Trophoblast cell (in vitro differentiated cells and primary cell): ENCODE measurements around the gene TCP11L1.

Experiments used
- DNase-seq, 2 donors: peaks; one replicate each; pipeline ENCODE4 v3.0.0-alpha.2; 2016
- H2AFZ ChIP-seq: 2 replicates; pipeline ENCODE4 v1.6.1; 2013; ENCODE audit warnings: low read length, moderate library complexity, mild to moderate bottlenecking; ENCODE audit not compliant: insufficient read depth, poor library complexity
- H2AK5ac ChIP-seq: 2 replicates; pipeline ENCODE4 v1.6.1; 2013; ENCODE audit warnings: mild to moderate bottlenecking, low read length
- H2BK120ac ChIP-seq: 2 replicates; pipeline ENCODE4 v1.6.1; 2013; ENCODE audit warnings: low read length, mild to moderate bottlenecking, moderate library complexity; ENCODE audit not compliant: insufficient read depth, poor library complexity
- H2BK12ac ChIP-seq: 2 replicates; pipeline ENCODE4 v1.6.1; 2013; ENCODE audit warnings: mild to moderate bottlenecking, low read length, moderate library complexity
- H2BK5ac ChIP-seq: 2 replicates; pipeline ENCODE4 v1.6.1; 2013; ENCODE audit warnings: low read length, low read depth, moderate library complexity, mild to moderate bottlenecking; ENCODE audit not compliant: poor library complexity
- H3K14ac ChIP-seq: 2 replicates; pipeline ENCODE4 v1.6.1; 2013; ENCODE audit warnings: mild to moderate bottlenecking, low read length
- H3K18ac ChIP-seq: 2 replicates; pipeline ENCODE4 v1.6.1; 2013; ENCODE audit warnings: mild to moderate bottlenecking, low read length
- H3K23ac ChIP-seq: 2 replicates; pipeline ENCODE4 v1.6.1; 2013; ENCODE audit warnings: low read length
- H3K27ac ChIP-seq: 2 replicates; pipeline ENCODE4 v1.5.1; 2013; ENCODE audit warnings: low read depth, mild to moderate bottlenecking, inconsistent platforms, low read length, moderate library complexity
- H3K27me3 ChIP-seq: 2 replicates; pipeline ENCODE4 v1.6.1; 2013; ENCODE audit warnings: inconsistent platforms, mild to moderate bottlenecking, low read length, moderate library complexity; ENCODE audit not compliant: insufficient read depth
- H3K36me3 ChIP-seq, 2 experiments: 1 replicate in 1 of 2; 2 replicates in 1 of 2; pipeline ENCODE4 v1.6.1; 2013; ENCODE audit warnings: low read length in 2 of 2, mild to moderate bottlenecking in 2 of 2, moderate library complexity in 1 of 2; ENCODE audit not compliant: insufficient read depth in 2 of 2, control insufficient read depth in 1 of 2
- H3K4ac ChIP-seq: 2 replicates; pipeline ENCODE4 v1.6.1; 2013; ENCODE audit warnings: low read depth, mild to moderate bottlenecking, low read length, moderate library complexity
- H3K4me1 ChIP-seq, 2 experiments: 1 replicate in 1 of 2; 2 replicates in 1 of 2; pipeline ENCODE4 v1.6.1; 2013; ENCODE audit warnings: low read length in 2 of 2, mild to moderate bottlenecking in 2 of 2, moderate library complexity in 1 of 2; ENCODE audit not compliant: insufficient read depth in 2 of 2, control insufficient read depth in 1 of 2
- H3K4me2 ChIP-seq: 2 replicates; pipeline ENCODE4 v1.6.1; 2013; ENCODE audit warnings: inconsistent platforms, mild to moderate bottlenecking, low read length, moderate library complexity
- H3K4me3 ChIP-seq: 2 replicates; pipeline ENCODE4 v1.5.1; 2013; ENCODE audit warnings: mild to moderate bottlenecking, low read depth, low read length, inconsistent platforms
- H3K79me1 ChIP-seq: one replicate; pipeline ENCODE4 v1.6.1; 2013; ENCODE audit warnings: low read length
- H3K79me2 ChIP-seq: 2 replicates; pipeline ENCODE4 v1.6.1; 2013; ENCODE audit warnings: low read length, mild to moderate bottlenecking; ENCODE audit not compliant: control insufficient read depth, insufficient read depth, poor library complexity
- H3K9ac ChIP-seq: 2 replicates; pipeline ENCODE4 v1.6.1; 2013; ENCODE audit warnings: mild to moderate bottlenecking, low read length
- H3K9me3 ChIP-seq: 2 replicates; pipeline ENCODE4 v1.6.1; 2013; ENCODE audit warnings: low read depth, mild to moderate bottlenecking, control low read depth, inconsistent platforms, low read length; ENCODE audit not compliant: insufficient read depth
- H4K12ac ChIP-seq: 2 replicates; pipeline ENCODE4 v1.6.1; 2013; ENCODE audit warnings: low read depth, mild to moderate bottlenecking, low read length, moderate library complexity
- H4K8ac ChIP-seq: 2 replicates; pipeline ENCODE4 v1.6.1; 2013; ENCODE audit warnings: low read depth, mild to moderate bottlenecking, low read length, moderate library complexity
- H4K91ac ChIP-seq: one replicate; pipeline ENCODE4 v1.6.1; 2013; ENCODE audit warnings: low read depth, mild to moderate bottlenecking, low read length, moderate library complexity
- WGBS: extraction: QIAGEN DNeasy Blood & Tissue Kit; methylation state at CpG from one replicate; pipeline ENCODE4 v1.1.7; 2013; ENCODE audit warnings: missing lambda C conversion rate; ENCODE audit not compliant: insufficient read length, insufficient coverage; ENCODE audit errors: extremely low coverage; 5-methylcytosine and 5-hydroxymethylcytosine counted together

TCP11L1 gene

GRCh38 chr11:33021937-33022336 is 17.4 kb upstream of the TCP11L1 start:
- H2AK5ac ChIP-seq, result no peak overlapping the region

GRCh38 chr11:33025339-33025722 is 14.0 kb upstream of the TCP11L1 start:
- no peak for DNase-seq
- no peak overlapping the region for H3K9ac ChIP-seq
- no peak overlapping the region for H3K4ac ChIP-seq
- no peak overlapping the region for H4K12ac ChIP-seq
- H2BK12ac ChIP-seq, result no peak overlapping the region
- no CpG with 5 or more reads among the region's 3 CpGs for WGBS
- H2AK5ac ChIP-seq, result no peak overlapping the region
- H3K27me3 ChIP-seq, result no peaks in the 10 kb centered on the region
- no peaks in the 10 kb centered on the region for H3K79me2 ChIP-seq
- H2BK5ac ChIP-seq, result no peak overlapping the region
- no peak overlapping the region for H4K91ac ChIP-seq
- H2AFZ ChIP-seq, result no peak overlapping the region
- no peak overlapping the region for H3K18ac ChIP-seq
- no peaks in the 10 kb centered on the region for H3K9me3 ChIP-seq
- H3K36me3 ChIP-seq, result no peaks in the 10 kb centered on the region
- no peak overlapping the region for H3K14ac ChIP-seq
- H2BK120ac ChIP-seq, result no peak overlapping the region
- no peak overlapping the region for H3K27ac ChIP-seq
- no peaks in the 10 kb centered on the region for H3K4me1 ChIP-seq
- no peak overlapping the region for H3K4me3 ChIP-seq
- no peak overlapping the region for H4K8ac ChIP-seq
- H3K23ac ChIP-seq, result no peak overlapping the region
- no peak overlapping the region for H3K4me2 ChIP-seq
- no peaks in the 10 kb centered on the region for H3K79me1 ChIP-seq

More at GRCh38 chr11:33021937-33022336, 17.4 kb upstream of the TCP11L1 start:
- no peak overlapping the region for H4K12ac ChIP-seq
- no peaks in the 10 kb centered on the region for H3K27me3 ChIP-seq
- H3K18ac ChIP-seq, result no peak overlapping the region
- no peak overlapping the region for H3K14ac ChIP-seq
- no CpG with 5 or more reads among the region's 1 CpG for WGBS
- H2BK5ac ChIP-seq, result no peak overlapping the region
- no peak overlapping the region for H3K4me2 ChIP-seq
- H2BK12ac ChIP-seq, result no peak overlapping the region
- no peak overlapping the region for H3K27ac ChIP-seq
- no peak overlapping the region for H3K4ac ChIP-seq
- no peaks in the 10 kb centered on the region for H3K79me2 ChIP-seq
- no peak overlapping the region for H2BK120ac ChIP-seq
- no peak overlapping the region for H3K23ac ChIP-seq
- H4K8ac ChIP-seq, result no peak overlapping the region
- no peak overlapping the region for H4K91ac ChIP-seq
- H3K9ac ChIP-seq, result no peak overlapping the region
- no peaks in the 10 kb centered on the region for H3K79me1 ChIP-seq
- no peak for DNase-seq
- no peak overlapping the region for H3K4me3 ChIP-seq
- H3K4me1 ChIP-seq, result peaks cover 2% of the 10 kb centered on the region in 2 experiments
- no peaks in the 10 kb centered on the region for H3K36me3 ChIP-seq
- no peak overlapping the region for H2AFZ ChIP-seq
- no peaks in the 10 kb centered on the region for H3K9me3 ChIP-seq

- no peaks in the 10 kb centered on the region for H3K4me1 ChIP-seq
- H3K36me3 ChIP-seq, result no peaks in the 10 kb centered on the region
- H3K79me2 ChIP-seq, result no peaks in the 10 kb centered on the region
- no peaks in the 10 kb centered on the region for H3K27me3 ChIP-seq
- no peak overlapping the region for H4K12ac ChIP-seq
- no peak overlapping the region for H3K23ac ChIP-seq
- H4K91ac ChIP-seq, result no peak overlapping the region
- no CpG with 5 or more reads among the region's 2 CpGs for WGBS
- H4K8ac ChIP-seq, result no peak overlapping the region
- H3K9ac ChIP-seq, result no peak overlapping the region
- no peak overlapping the region for H3K27ac ChIP-seq
- no peaks in the 10 kb centered on the region for H3K9me3 ChIP-seq
- H2BK12ac ChIP-seq, result no peak overlapping the region
- no peak overlapping the region for H2AK5ac ChIP-seq
- H2BK5ac ChIP-seq, result no peak overlapping the region
- no peak overlapping the region for H3K4ac ChIP-seq
- H3K18ac ChIP-seq, result no peak overlapping the region
- H3K79me1 ChIP-seq, result no peaks in the 10 kb centered on the region
- no peak overlapping the region for H2AFZ ChIP-seq
- no peak overlapping the region for H2BK120ac ChIP-seq
- no peak overlapping the region for H3K4me2 ChIP-seq
- H3K4me3 ChIP-seq, result no peak overlapping the region
- H3K14ac ChIP-seq, result no peak overlapping the region
- DNase-seq, result no peak
Measured at GRCh38 chr11:33027233-33027632, 12.1 kb upstream of the TCP11L1 start.

DNA sequence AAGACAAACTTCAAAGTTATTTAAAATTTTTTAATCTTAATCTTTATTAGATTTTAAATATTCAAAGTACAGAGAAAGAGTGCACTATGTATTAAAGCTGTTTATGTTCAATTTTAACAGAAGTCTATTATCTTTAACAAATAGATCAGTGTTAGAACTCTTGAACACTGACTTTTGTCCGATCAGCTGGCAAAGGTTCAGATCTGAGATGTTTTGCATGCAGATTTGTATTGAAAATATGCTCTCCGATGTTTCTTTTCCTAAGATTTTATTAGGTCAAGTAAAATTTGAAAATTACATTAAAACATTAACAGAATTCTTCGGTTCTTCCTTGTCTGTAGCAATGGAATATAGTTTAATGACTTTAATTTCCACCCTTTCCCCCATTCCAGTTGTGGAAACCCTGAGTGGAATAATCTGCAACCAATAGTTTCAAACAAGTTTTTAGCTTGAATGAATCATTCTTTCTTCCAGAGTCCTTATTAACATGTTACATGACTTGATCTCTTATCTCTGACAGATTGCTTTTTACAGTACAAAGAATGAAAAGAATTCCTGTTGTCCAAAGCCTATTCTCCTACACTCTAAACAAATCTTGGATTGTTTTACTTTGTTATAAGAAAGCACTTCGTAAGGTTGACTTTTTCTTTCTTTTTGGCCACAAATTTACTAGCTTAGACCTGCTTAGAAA is 11.4 kb upstream of the TCP11L1 start:
- Histone ChIP-seq H2AFZ (no peak overlapping the region), H3K79me1 (no peaks in the 10 kb centered on the region), H2BK5ac (no peak overlapping the region), H2BK12ac (no peak overlapping the region), H3K9me3 (no peaks in the 10 kb centered on the region), H3K4me2 (no peak overlapping the region), H3K23ac (no peak overlapping the region), H3K27me3 (no peaks in the 10 kb centered on the region), H2AK5ac (no peak overlapping the region), H3K4ac (no peak overlapping the region), H2BK120ac (no peak overlapping the region), H4K12ac (no peak overlapping the region), H3K4me3 (no peak overlapping the region), H3K36me3 (no peaks in the 10 kb centered on the region), H3K18ac (no peak overlapping the region), H4K8ac (no peak overlapping the region), H3K27ac (no peak overlapping the region), H3K14ac (no peak overlapping the region), H3K4me1 (no peaks in the 10 kb centered on the region), H3K9ac (no peak overlapping the region), H3K79me2 (no peaks in the 10 kb centered on the region), H4K91ac (no peak overlapping the region)
- WGBS, result no CpG with 5 or more reads among the region's 4 CpGs
- peak in 1 of 2 donors; percentile 64 for DNase-seq
